Retinal pigment epithelial cell (primary cell): ENCODE data around the gene KRTAP10-7.
"Not testable (repeated sequence)": the region's sequence is repeated elsewhere in the genome, so short reads cannot be mapped to it uniquely, and the experiment has no call there.

Experiments
- DNase-seq: peaks from one replicate; pipeline ENCODE4 v3.0.0-alpha.2; 2010; ENCODE audit warnings: low read depth
- H3K4me3 ChIP-seq: 2 replicates; pipeline ENCODE4 v1.5.1; 2011; ENCODE audit warnings: mild to moderate bottlenecking, low read length, control low read depth, moderate library complexity
- CTCF ChIP-seq: conservative IDR thresholded peaks from 2 replicates; pipeline ENCODE4 v1.5.1; 2011; ENCODE audit warnings: low read depth, low read length, control low read depth, inconsistent platforms

Gene KRTAP10-7

DNA sequence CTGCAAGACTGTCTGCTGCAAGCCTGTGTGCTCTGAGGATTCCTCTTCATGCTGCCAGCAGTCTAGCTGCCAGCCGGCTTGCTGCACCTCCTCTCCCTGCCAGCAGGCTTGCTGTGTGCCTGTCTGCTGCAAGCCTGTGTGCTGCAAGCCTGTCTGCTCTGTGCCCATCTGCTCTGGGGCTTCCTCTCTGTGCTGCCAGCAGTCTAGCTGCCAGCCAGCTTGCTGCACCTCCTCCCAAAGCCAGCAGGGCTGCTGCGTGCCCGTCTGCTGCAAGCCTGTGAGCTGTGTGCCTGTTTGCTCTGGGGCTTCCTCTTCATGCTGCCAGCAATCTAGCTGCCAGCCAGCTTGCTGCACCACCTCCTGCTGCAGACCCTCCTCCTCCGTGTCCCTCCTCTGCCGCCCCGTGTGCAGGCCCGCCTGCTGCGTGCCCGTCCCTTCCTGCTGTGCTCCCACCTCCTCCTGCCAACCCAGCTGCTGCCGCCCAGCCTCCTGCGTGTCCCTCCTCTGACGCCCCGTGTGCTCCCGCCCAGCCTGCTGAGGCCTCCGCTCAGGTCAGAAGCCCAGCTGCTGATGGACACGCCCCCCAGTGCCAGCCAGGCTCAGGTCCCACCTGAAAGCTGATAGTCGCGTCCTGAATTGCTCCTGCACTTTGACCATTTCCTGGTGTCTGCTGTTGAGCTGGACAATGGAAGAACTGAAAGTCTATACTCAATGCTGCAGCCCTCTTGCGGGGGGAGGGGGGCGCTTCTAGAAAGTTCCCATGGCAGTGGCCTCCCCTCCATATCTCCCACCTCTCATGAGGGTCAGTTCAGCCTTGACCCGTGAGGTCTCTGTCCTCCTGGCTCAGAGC lies 25.7 kb upstream of the KRTAP10-7 start:
- DNase-seq = no peak
- TF ChIP-seq CTCF = no peak
- H3K4me3 ChIP-seq = no peak overlapping the region

- no peak for DNase-seq
- H3K4me3 ChIP-seq = no peak overlapping the region
- no peak for TF ChIP-seq CTCF
These were observed 24.9 kb upstream of the KRTAP10-7 start for GRCh38 chr21:44575307-44576024.

DNA sequence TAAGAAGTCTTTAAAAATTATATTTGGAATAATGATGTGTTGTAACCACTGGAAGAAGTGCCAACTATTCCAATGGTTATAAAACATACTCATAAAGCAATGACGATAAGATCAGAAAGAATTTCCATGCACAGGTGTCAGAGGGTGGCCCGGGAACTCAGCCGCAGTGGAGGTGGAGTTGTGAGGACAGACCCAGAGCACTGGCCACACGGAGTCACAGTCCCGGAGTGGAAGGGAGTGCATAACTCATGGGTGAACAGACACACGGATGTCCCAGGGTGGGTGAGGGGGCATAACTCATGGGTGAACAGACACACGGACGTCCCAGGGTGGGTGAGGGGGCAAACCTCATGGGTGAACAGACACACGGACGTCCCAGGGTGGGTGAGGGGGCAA lies 24.4 kb upstream of the KRTAP10-7 start:
- TF ChIP-seq CTCF = no peak
- H3K4me3 ChIP-seq = no peak overlapping the region
- no peak for DNase-seq

GRCh38 chr21:44578371-44579055 lies 21.9 kb upstream of the KRTAP10-7 start:
- no peak for DNase-seq
- no peak overlapping the region for H3K4me3 ChIP-seq
- TF ChIP-seq CTCF = no peak

DNA sequence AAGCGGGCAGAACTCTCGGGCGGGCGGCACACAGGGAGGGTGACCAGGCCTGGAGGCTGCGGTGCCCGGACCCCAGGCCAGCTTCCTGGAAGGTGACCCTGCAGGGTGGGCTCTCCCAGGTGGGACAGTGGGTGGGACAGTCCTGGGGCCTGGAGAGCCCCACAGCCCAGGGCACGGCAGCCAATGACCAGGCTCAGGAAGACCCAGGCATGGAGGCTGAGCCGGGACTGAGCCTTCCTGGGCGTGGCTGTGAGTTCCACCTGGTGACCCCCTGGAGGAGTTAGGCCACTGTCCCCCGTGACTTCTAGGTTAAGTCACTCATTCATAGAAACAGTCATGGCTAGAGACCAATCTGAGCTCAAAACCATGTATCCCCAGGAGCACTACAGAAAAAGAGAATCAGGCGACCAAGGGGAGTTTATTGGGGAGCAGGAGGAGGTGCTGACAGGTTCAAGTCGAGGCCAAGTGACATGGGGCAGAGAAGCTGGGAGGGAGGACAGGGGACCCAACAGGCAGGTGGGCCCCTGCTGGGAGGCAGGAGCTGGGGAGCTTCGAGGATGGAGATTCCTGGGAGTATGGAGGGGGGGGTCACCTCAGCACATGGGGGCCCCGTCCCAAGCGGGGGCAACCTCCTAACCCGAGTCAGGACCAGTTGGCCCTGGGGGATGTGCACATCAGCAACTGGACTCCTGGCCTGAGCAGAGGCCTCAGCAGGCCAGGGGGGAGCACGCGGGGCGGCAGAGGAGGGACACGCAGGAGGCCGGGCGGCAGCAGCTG lies 21.2 kb upstream of the KRTAP10-7 start:
- no peak for DNase-seq
- TF ChIP-seq CTCF = no peak
- no peak overlapping the region for H3K4me3 ChIP-seq

DNA sequence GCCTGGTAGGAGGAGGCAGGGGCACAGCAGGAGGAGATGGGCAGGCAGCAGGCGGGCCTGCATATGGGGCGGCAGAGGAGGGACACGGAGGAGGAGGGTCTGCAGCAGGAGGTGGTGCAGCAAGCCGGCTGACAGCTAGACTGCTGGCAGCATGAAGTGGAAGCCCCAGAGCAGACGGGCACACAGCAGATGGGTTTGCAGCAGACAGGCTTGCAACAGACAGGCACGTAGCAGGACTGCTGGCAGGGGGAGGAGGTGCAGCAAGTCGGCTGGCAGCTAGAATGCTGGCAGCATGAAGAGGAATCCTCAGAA lies 20.6 kb upstream of the KRTAP10-7 start:
- no peak for DNase-seq
- no peak overlapping the region for H3K4me3 ChIP-seq
- no peak for TF ChIP-seq CTCF

GRCh38 chr21:44580231-44580821 lies 20.1 kb upstream of the KRTAP10-7 start, which contains the start of gene KRTAP10-5:
Gene KRTAP10-5 (minus strand): TSS chr21:44580604. CDS start chr21:44580578, 26 bp downstream.
- not testable (repeated sequence) for DNase-seq, H3K4me3 ChIP-seq
